LNCAP (cell line): Measurements from ENCODE around the gene PNKP.

Experiments used
- CTCF ChIP-seq: fragments of 450-650 bp; IDR thresholded peaks from 2 replicates; pipeline ENCODE4 v1.5.1; 2017; ENCODE audit warnings: mild to moderate bottlenecking

PNKP gene

GRCh38 chr19:49881672-49882394 lies 14.5 kb upstream of the PNKP start:
- TF ChIP-seq CTCF = no peak

GRCh38 chr19:49881186-49881585 lies 13.8 kb upstream of the PNKP start:
- no peak for TF ChIP-seq CTCF

- TF ChIP-seq CTCF = no peak
These were observed 12.9 kb upstream of the PNKP start for GRCh38 chr19:49880162-49880869.

GRCh38 chr19:49879243-49879963 lies 12.0 kb upstream of the PNKP start:
- TF ChIP-seq CTCF = no peak

GRCh38 chr19:49878744-49879070 lies 11.3 kb upstream of the PNKP start:
- TF ChIP-seq CTCF = no peak

- TF ChIP-seq CTCF = no peak
These were observed 10.7 kb upstream of the PNKP start for GRCh38 chr19:49877879-49878743.
